NCI-H526 treated with DMSO at 0.1 percent for 48 hours (cell line): ENCODE measurements around the gene GCN1.
"Not testable (repeated sequence)": the region's sequence is repeated elsewhere in the genome, so short reads cannot be mapped to it uniquely, and the experiment has no call there.

Experiments used
- DNase-seq: peaks from one replicate; lab custom pipeline; 2025; lab: John Stamatoyannopoulos, UW

GCN1 gene

DNA sequence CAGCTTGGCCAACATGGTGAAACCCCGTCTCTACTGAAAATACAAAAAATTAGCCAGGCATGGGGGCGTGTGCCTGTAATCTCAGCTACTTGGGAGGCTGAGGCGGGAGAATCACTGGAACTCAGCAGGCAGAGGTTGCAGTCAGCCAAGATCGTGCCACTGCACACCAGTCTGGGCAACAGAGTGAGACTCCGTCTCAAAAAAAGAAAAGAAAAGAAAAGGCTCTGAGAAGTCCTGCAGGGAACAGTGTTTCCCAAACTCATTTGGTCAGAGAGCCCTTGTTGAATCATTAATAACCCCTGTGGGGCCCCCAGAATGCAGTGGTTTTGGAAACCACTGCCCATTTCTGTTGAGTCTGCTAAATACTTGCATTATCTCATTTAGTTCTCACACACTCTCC, 18.7 kb upstream of the GCN1 start:
- not testable (repeated sequence) for DNase-seq

DNA sequence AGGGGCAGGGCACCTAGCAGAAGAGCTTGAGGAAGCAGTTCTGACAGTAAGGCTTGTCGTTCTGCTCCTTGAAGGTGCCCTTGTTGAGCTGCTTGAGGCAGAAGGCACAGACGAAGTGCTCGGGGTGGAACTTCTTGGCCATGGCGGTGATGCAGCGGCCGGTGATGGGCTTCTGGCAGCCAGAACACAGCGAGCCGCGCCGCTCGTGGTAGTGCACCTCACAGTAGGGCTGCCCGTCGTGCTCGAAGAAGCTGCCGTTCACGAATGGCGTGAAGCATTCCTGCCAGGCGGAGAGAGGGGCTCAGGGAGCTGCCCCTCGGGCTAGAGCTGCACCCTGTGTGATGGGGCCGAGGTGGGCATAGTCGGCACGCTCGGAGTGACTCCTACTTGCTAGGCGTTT, 17.8 kb upstream of the GCN1 start:
- no peak for DNase-seq

DNA sequence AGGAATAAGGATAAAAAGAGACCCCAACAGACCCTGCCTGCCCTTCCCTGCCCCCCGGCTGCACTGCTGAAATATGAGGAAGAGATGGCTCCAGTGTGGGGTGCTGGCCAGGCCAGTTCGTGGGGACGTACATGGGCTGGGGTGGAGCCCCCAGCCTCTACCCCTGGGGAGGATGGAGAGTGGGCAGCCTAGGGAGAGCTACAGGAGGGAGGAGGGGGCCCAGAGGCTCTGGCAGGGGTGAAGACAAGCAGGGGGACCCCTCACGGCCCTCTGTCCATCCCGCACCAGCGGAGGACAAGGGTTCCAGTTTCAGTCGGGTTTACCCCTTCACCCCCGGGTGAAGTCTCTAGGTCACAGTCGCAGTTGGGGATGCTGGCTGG, 17.4 kb upstream of the GCN1 start:
- no peak for DNase-seq

DNA sequence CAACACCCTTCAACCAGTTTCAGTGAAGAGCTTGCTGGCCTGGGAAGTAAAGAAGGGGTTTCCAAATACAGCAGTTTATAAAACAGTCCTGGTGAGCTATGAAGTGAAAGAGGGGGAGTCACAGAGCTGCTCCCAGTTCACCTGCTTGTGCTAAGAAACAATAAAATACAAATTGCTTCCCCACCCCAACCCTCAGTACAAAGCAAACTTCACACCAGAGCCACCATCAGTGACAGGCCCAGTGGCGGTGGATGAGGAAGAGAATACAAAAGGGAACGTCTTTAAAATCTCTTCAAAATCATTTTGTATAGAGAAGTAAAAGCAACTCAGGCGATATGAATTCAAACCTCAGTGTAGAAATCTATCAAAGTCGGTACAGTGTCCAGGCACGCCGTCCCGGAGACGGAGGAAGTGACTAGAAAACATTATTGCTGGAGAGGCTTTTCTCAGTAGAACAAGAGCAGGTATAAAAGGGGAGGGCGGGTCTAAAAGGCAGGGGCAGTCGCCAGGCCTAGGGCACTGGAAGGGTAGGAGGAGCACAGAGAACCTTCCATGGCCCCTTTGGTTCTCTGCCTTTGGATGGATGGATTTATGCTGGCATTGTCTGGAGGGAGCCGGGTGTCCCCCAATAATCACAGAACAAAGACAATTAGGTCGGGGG, 16.9 kb upstream of the GCN1 start:
- DNase-seq = no peak

DNA sequence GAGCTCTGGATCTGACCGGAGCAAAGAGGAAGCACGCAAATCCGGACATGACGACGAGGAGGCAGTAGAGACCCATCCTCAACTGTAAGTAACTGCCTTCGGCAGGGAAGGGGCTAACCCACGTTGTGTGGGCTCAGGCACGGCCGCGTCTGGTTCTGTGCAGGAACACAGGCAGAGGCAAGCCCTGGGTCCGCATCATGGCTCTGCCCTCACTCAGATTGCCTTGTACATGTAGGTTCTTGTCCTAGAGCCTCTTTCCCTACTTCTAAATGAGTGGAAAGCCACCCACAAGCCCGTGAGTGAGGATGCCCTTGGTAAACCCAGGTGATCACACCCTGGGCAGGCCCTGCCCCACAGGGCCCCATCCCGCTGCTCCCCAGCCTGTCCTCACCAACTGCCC, 15.3 kb upstream of the GCN1 start:
- no peak for DNase-seq

DNA sequence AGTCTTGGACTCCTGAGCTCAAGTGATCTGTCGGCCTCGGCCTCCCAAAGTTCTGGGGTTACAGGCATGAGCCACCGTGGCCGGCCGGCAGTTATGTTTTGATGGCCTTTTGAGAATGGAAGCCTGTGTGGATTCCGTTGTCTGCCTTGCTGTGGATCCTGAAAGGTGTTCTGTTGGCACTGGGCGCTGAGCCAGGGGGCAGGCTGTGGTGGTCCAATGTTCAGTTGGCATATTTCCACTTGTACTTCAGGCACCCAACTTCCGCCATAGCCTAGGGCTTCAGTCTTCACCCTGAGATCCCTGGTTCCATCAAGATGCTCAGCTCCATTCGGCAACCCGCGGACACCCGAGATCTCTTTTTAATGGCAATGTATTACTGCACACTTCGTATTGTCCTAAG, 12.7 kb upstream of the GCN1 start:
- DNase-seq = no peak

DNA sequence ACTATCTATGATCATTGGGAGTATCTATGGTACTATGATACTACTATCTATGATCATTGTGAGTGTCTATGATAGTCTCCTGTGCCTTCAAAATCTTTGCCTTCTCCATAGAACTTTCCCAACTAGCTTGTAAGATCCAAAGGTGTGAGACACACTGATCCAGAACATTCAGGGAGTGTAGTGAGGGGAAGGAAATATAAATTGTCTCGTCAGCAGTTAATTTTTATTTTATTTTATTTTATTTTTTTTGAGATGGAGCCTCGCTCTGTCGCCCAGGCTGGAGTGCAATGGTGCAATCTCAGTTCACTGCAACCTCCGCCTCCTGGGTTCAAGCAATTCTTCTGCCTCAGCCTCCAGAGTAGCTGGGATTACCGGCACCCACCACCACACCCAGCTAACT, 12.3 kb upstream of the GCN1 start:
- DNase-seq = not testable (repeated sequence)

DNA sequence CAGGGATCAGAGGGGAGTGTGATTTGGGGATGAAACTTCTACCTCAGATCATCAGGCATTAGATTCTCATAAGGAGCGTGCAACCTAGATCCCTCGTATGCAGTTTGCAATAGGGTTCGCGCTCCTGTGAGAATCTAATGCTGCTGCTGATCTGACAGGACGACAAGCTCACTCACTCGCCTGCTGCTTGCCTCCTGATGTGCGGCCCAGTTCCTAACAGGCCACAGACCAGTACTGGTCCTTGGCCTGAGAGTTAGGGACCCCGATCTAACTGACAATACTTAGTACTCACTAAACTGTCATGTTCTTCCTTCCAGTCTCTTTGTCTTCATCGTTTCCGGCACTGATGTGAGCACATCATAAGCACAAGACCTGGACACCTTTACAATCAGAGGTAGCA, 11.7 kb upstream of the GCN1 start:
- no peak for DNase-seq

DNA sequence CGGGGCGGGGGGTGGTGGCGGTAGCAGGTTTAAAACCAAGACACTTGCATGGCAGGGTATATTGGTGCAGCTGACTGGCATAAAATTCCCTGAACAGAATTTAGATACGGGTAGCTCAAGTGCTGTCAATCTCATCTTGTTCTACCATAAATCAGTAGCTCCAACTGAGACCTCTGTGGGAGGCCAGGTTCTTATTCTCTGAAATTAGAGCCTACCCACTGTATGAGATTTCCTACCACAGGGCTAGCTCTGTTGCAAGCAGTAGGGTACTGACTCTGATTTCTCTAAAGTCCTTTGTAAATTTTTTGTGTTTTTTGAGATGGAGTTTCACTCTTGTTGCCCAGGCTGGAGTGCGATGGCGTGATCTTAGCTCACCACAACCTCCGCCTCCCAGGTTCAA, 9.7 kb upstream of the GCN1 start:
- no peak for DNase-seq

DNA sequence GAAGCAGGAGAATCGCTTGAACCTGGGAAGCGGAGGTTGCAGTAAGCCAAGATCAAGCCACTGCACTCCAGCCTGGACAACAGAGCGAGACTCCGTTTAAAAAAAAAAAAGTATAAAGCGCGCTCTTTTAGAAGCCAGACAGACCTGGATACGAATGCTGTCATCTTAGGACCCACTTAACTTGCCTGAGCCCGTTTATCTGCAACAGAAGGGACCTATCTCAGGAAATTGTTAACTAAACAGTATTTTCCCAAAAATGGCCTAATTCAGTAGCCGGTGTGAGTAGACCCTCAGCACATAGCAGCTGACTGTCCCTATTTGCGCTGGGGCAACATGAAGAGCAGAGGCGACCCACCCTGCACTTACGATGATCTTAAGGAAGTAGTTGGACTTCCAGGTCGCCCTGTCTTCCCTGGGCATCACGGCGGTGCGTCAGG, 5.9 kb upstream of the GCN1 start:
- DNase-seq = no peak

DNA sequence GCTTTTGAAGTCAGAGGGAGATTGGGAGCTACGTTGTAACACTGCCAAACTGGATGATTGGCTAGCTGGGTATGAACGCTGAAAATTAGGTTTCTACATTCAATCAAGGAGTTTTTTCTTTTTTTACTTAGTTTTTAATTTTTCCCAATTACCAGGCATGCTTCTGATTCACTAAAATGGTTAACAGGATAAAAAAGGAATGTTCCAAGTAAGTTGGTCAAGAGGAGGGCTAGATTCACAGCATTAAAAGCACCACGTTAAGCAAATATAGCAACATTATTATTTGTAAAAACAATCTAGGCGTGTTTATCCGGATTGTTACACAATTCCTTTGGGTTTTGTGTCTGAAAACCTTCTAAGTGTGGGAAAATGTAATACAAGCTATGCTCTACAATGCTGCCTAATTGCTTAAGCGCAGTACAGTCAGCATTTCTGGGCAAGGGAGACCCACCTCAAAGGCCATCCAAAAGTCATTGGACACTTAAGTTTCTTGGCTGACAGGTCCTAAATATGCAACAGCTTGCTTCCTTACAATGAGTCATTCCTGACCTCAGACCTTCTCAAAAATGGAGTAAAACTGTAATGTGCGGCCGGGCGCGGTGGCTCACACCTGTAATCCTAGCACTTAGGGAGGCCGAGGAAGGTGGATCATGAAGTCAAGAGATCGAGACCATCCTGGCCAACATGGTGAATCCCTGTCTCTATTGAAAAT, 5.2 kb upstream of the GCN1 start:
- DNase-seq = no peak

DNA sequence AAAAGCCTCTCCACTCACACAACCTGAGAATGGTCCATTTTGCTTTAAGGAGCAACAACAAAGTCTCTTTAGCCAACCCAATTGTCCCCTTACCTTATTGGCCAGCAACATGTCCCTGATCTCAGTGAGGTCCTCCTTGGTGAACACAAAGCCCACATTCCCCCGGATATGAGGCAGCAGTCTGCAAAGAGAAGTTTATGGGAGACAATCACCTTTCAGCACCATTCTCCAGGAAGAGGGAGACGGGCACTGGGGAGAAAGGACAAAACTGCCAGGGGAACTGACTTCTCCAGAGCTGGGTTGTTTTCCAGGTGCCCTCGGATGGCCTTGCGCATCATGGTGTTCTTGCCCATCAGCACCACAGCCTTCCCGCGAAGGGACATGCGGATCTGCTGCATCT, 4.5 kb upstream of the GCN1 start:
- DNase-seq = no peak

DNA sequence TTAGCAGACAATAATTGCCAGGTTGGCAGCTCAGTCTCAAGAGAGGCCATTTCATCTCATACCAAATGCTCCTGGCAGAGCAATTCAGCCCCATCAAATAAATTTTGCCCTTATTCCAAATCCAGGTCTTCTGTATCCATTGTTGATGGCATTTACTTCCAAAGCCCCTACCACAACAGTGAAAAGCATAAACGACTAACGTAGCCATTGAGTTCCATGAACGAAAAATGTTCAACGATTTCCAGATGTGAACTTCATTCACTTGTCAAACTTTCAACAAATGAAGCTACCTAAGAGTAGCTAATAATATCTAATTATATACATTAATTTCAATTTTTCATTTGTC, 3.0 kb upstream of the GCN1 start:
- DNase-seq = no peak

DNA sequence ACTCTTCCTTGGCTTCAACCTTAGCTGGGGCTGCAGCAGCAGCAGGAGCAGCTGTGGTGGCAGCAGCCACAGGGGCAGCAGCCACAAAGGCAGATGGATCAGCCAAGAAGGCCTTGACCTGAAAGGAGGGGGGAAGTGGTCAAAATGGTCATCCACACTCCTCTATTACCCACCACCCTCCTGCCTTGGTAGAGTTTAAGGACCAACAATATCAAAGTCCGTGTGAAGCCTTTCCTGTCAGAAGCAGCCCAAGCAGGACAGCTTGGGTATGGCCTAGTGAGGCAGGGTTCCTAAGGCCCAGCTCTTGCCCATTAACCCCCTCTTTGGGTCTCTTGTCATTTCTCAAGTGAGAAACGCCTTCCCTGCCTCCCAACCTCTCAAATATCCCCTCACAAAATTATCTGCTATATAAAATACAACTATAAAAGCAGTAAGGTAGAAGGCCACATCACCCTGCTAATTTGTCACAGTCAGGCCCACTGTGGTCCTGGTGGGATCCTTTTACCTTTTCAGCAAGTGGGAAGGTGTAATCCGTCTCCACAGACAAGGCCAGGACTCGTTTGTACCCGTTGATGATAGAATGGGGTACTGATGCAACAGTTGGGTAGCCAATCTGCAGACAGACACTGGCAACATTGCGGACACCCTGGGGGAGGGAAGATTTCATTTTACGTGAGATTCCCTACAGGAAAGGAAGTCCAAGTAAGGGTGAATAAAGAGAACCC, 2.5 kb upstream of the GCN1 start:
- DNase-seq = not testable (repeated sequence)

DNA sequence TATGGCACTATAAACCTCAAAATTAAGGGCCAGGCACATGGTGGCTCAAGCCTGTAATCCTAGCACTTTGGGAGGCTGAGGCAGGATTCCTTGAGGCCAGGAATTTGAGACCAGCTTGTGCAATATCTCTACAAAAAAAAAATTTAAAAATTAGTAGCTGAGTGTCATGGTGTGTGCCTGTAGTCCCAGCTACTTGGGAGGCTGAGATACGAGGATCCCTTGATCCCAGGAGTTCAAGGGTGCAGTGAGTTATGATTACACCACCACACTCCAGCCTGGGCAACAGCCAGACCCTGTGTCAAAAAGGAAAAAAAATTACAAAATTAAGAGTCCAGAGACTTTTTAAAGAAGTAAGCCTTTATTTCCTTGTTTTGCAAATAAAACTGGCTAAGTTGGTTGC, 1.8 kb upstream of the GCN1 start:
- DNase-seq = no peak

DNA sequence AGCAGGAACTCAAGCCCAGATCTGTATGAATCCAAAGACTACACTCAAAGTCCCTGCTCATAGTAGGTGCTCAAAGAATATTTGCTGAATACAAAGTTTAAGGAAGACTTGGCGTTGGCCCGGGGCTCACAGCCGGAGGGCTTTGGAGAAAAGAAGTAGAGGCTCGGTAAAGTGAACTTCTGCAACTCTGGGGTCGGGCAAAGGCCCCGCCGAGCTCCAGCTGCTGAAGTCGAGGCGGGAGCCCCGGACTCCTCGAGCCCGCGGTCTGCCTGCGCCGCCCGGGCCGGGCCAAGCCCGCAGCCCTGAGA, 335 bp downstream of the GCN1 start:
- DNase-seq = no peak

DNA sequence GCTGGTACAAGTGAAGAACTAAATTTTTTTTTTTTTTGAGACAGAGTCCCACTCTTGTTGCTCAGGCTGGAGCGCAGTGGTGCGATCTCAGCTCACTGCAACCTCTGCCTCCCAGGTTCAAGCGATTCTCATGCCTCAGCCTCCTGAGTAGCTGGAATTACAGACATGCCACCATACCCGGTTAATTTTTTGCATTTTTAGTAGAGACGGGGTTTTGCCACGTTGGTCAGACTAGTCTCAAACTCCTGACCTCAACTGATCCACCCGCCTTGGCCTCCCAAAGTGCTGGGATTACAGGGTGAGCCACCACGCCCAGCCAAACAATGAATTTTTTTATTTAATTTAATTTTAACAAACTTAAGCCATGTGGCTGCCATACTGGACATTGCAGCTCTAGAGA, 1.2 kb downstream of the GCN1 start:
- DNase-seq = not testable (repeated sequence)

DNA sequence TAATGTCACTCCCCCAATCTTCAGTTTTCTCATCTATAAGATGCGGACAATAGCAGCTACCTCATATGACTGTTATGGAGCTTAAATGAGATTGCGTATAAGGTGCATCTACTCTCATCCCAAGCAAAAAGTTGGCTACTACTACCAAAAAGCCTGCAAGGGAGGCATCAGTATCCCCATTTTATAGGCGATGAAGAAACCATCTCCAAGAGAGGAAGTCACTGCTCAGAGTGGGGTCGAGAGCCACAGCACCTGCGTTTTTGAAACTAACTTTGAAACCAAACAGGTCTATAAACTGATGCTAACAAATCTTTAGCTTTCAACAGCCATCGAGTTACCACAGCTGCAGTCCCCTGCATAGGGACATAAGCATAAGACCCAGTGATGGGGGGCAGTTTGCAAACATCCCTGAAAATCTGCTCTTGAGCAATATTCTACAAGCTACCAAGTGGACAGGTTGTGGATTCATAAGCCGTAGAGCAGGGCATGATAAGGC, 3.5 kb downstream of the GCN1 start:
- DNase-seq = no peak

DNA sequence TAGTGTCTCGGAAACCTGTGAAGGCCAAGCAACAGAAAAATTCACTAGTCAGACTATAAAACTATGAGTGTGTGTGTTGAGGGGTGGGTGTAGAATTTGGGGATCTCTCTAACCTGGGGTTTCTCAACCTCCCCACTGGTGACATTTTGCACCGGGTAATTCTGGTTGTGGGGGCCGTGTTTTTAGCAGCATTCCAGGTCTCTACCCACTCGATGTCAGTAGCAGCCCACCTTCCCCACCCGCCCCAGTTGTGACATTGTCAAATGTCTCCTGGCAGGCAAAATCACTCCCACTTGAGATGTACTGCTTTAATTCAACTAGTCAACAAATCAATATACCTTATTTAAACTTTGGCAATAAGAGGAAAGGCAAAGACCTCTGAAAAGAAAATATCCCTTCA, 4.1 kb downstream of the GCN1 start:
- no peak for DNase-seq

DNA sequence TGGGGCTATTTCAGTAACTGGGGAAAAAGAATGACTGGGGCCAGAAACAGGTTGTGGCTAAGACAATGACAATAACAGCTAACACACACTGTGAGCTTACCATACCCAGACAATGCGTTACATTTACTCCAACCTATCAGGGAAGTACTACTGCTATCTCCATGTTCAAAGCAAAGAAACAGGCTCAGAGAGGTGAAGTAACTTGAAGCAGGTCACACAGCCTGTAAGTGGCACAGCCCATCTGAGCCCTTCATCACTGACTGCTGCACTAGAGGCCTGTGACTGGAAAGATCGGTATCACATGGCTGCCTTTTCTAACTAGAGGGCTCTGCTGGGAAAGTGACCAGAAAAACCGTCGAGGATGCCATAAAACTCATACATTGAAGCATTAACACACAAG, 7.9 kb downstream of the GCN1 start:
- no peak for DNase-seq

DNA sequence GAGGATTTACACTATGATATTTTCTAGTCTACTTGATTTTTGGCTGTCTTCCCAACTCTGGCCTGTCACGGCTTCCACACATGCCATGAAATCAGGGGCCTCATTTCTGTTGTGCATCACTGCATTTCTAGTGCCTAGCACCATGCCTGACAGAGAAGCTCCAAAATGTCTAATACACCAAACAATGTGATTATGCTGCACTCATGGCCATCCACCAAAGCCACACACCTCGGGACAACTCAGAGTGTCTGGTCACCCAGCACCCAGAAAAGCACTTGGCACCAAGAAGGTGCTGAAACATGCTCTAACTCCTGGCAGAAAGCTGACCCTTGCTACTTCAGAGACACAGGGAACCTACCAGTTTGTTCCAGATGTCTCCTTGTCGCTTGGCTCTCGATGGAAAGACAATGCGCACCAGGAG, 11.3 kb downstream of the GCN1 start:
- no peak for DNase-seq

DNA sequence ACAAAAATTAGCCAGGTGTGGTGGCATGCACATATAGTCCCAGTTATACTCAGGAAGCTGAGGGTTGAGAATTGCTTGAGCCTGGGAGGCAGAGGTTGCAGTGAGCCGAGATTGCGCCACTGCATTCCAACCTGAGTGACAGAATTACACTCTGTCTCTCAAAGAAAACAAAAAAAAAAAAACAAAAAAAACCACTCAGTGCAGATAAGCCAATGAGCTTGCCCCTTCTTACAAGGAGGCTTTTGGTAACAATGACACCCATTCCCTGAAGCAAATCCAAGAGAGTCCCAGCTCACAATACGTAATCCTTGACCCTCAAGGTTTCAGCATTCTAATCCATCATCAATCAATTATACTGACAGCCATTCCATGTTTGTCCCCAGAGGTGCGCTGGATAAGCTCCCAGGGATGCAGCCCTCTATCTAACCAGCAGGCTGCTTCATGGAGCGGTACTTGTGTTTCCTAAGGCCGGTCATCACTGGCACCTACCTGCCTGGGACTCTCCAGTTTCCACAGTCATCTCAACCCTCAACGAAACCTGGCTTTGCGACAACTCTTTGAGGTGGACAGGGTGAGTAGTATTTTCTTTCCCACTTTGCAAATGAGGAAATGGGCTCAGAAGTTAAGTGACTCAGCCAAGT, 12.4 kb downstream of the GCN1 start:
- no peak for DNase-seq

DNA sequence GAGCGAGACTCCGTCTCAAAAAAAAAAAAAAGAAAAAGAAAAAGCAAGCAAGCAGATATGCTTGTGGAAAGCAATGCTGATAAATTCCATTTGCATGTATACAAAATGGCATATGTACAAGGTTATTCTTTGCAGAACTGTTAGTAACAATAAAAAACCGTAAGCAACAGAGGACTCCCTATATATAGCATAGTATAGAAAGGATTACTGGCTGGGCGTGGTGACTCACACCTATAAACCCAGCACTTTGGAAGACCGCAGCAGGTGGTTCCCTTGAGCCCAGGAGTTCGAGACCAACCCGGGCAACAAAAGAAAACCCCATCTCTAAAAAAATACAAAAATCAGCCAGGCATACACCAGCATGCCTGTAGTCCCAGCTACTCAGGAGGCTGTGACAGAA, 13.5 kb downstream of the GCN1 start:
- no peak for DNase-seq
